ENCODE data around the gene SLX4.

The SLX4 gene

DNA sequence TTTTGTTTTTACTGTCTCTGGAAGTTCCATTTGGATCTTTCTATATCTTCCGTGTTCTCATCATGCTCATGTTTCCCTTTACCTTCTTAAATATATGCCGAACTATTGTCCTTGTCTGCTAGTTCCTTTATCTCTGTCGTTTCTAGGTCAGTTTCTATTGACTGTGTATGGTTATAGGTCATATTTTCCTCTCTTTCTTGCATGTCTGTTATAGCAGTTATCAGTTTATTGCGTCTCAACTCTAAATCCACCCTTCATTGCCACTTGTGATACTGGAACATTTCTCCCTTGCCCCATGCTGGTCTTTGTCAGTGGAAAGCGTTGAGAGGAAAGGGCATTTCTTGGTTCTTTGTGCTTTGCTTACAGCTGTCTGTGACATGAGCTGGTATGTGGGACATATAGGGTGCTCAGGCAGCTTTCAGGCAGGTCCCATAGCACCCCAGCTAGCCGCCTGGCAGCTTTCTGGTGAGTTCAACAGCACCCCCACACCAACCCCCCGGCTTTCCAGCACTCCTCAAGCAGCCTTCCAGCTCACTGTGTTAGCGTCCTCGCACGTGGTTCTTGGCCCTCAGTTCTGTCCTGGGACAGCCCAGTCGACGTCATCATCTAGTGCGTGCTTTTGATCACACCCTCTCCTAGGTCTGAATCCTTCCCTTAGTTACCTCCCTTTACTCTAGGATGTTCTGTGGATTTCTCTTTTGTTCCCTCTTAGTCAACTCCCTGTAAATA lies 27.7 kb upstream of the SLX4 start:
- no CpG with 5 or more reads among the region's 13 CpGs for WGBS, 2 donors (ENCODE audit: extremely low coverage in 2 of 2, insufficient read length in 2 of 2, insufficient replicate concordance in 1 of 2)
- Histone ChIP-seq H3K4me1 (ENCODE audit: control insufficient read depth in 2 of 2, insufficient read depth in 1 of 2, low read depth in 1 of 2, low read length in 2 of 2) (peaks cover 0 to 7% of the 10 kb centered on the region in 2 donors), H2BK120ac (ENCODE audit: low read depth, low read length) (no peak overlapping the region), H2AFZ (ENCODE audit: low read length) (no peak overlapping the region), H3K27me3 (ENCODE audit: control insufficient read depth in 3 of 3, insufficient read depth in 3 of 3, low read depth in 1 of 3, low read length in 3 of 3) (no peaks in the 10 kb centered on the region), H3K4ac (ENCODE audit: low read length) (no peak overlapping the region), H3K4me3 (ENCODE audit: low read length in 2 of 2) (no peak overlapping the region), H3K9ac (ENCODE audit: low read depth, low read length, poor library complexity) (no peak overlapping the region), H2BK5ac (ENCODE audit: low read length) (no peak overlapping the region), H3K79me1 (ENCODE audit: low read depth, low read length) (no peaks in the 10 kb centered on the region), H3K23ac (ENCODE audit: low read depth, low read length, poor library complexity) (no peak overlapping the region), H2AK5ac (ENCODE audit: low read depth, low read length) (no peak overlapping the region), H4K8ac (ENCODE audit: low read depth, low read length) (no peak overlapping the region), H4K91ac (ENCODE audit: low read depth, low read length, poor library complexity) (no peak overlapping the region), H3K18ac (ENCODE audit: low read length) (no peak overlapping the region), H3K14ac (ENCODE audit: low read length) (no peak overlapping the region), H2BK12ac (ENCODE audit: low read length) (no peak overlapping the region), H3K36me3 (replicated peaks in 1 of 2; ENCODE audit: control insufficient read depth in 2 of 2, insufficient read depth in 2 of 2, low read length in 2 of 2) (peaks cover 2 to 10% of the 10 kb centered on the region in 2 donors), H2BK15ac (ENCODE audit: low read length) (no peak overlapping the region), H3K27ac (replicated peaks; ENCODE audit: low read length) (no peak overlapping the region), H3K9me3 (replicated peaks in 1 of 2; ENCODE audit: control insufficient read depth in 2 of 2, insufficient read depth in 1 of 2, low read depth in 1 of 2, low read length in 2 of 2) (peaks cover 0 to 10% of the 10 kb centered on the region in 2 donors), H3K4me2 (ENCODE audit: insufficient read depth, low read length, poor library complexity, severe bottlenecking) (no peak overlapping the region)
- DNase-seq (ENCODE audit: low spot score), result no peak

DNA sequence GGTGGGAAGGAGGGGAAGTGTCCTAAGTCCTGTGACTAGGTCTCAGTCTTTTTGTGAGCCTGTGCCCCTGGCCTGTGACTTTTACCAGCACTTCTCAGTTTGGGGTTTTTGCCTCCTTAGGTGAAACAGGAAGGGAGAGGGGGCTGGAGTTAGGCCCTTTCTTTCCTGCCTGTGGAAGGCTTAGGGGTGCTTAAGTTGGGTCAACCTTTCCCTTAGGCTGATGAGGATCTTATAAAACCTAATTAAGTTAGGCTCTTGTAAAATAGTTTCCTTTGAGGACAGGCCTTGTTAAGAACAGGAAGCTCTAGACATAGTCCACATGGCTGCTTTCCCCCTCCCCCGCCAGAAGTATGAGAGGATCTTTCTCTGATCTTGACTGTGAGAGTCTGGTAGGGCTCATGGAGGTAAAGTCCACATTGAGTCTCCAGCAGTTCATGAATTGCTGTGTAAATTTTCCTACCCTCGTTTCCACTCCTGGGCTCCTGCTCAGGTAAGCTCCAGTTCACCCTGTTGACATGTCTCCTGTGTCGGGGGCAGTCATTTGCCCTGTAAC lies 26.0 kb upstream of the SLX4 start:
- Histone ChIP-seq H4K91ac (ENCODE audit: low read depth, low read length, poor library complexity) (no peak overlapping the region), H3K4me3 (ENCODE audit: low read length in 2 of 2) (no peak overlapping the region), H3K4me2 (ENCODE audit: insufficient read depth, low read length, poor library complexity, severe bottlenecking) (no peak overlapping the region), H3K18ac (ENCODE audit: low read length) (no peak overlapping the region), H2AK5ac (ENCODE audit: low read depth, low read length) (no peak overlapping the region), H3K4ac (ENCODE audit: low read length) (no peak overlapping the region), H3K9me3 (replicated peaks in 1 of 2; ENCODE audit: control insufficient read depth in 2 of 2, insufficient read depth in 1 of 2, low read depth in 1 of 2, low read length in 2 of 2) (peaks cover 0 to 10% of the 10 kb centered on the region in 2 donors), H3K9ac (ENCODE audit: low read depth, low read length, poor library complexity) (no peak overlapping the region), H3K36me3 (replicated peaks in 1 of 2; ENCODE audit: control insufficient read depth in 2 of 2, insufficient read depth in 2 of 2, low read length in 2 of 2) (peaks cover 2 to 7% of the 10 kb centered on the region in 2 donors), H2AFZ (ENCODE audit: low read length) (no peak overlapping the region), H2BK12ac (ENCODE audit: low read length) (no peak overlapping the region), H3K14ac (ENCODE audit: low read length) (no peak overlapping the region), H2BK15ac (ENCODE audit: low read length) (no peak overlapping the region), H2BK120ac (ENCODE audit: low read depth, low read length) (no peak overlapping the region), H3K27ac (replicated peaks; ENCODE audit: low read length) (no peak overlapping the region), H3K79me1 (ENCODE audit: low read depth, low read length) (no peaks in the 10 kb centered on the region), H3K23ac (ENCODE audit: low read depth, low read length, poor library complexity) (no peak overlapping the region), H3K27me3 (ENCODE audit: control insufficient read depth in 3 of 3, insufficient read depth in 3 of 3, low read depth in 1 of 3, low read length in 3 of 3) (no peaks in the 10 kb centered on the region), H2BK5ac (ENCODE audit: low read length) (no peak overlapping the region), H4K8ac (ENCODE audit: low read depth, low read length) (no peak overlapping the region), H3K4me1 (ENCODE audit: control insufficient read depth in 2 of 2, insufficient read depth in 1 of 2, low read depth in 1 of 2, low read length in 2 of 2) (peaks cover 0 to 7% of the 10 kb centered on the region in 2 donors)
- WGBS, 2 donors (ENCODE audit: extremely low coverage in 2 of 2, insufficient read length in 2 of 2, insufficient replicate concordance in 1 of 2), result no CpG with 5 or more reads among the region's 3 CpGs
- no peak for DNase-seq (ENCODE audit: low spot score)

DNA sequence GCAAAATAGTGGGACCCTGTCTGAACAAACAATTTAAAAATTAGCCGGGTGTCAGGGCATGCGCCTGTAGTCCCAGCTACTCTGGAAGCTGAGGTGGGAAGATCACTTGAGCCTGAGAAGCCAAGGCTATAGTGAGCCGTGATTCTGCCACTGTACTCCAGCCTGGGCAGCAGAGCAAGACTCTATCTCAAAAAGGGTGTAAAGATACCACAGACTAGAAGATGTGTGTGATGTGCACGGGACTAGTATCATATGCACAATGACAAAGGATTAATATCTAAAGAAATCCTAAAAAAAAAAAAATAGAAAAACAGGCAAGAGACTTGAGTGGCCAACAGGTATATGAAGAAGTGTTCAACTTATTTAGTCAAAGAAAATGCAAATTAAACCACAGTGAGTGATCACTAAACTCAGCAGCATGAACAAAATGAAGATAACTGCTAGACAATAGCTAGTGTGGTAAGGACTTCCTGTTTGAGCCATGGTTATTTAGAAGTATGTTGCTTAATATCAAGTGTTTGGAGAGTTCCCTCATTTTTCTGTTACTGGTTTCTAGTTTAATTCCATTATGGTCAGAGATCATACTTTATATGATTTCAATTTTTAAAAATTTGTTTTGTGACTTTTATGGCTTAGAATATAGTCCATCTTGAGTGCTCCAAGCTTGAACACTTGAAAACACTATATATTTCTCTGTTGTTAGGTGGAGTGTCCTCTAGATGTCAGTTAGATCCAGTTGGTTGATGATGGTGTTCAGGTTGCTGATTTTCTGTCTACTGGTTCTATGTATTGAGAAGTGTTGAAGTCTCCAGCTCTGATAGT lies 14.7 kb upstream of the SLX4 start:
- Histone ChIP-seq H3K4me2 (ENCODE audit: insufficient read depth, low read length, poor library complexity, severe bottlenecking) (no peak overlapping the region), H3K9ac (ENCODE audit: low read depth, low read length, poor library complexity) (no peak overlapping the region), H3K4me1 (ENCODE audit: control insufficient read depth in 2 of 2, insufficient read depth in 1 of 2, low read depth in 1 of 2, low read length in 2 of 2) (no peaks in the 10 kb centered on the region), H2AFZ (ENCODE audit: low read length) (no peak overlapping the region), H3K14ac (ENCODE audit: low read length) (no peak overlapping the region), H3K27me3 (ENCODE audit: control insufficient read depth in 3 of 3, insufficient read depth in 3 of 3, low read depth in 1 of 3, low read length in 3 of 3) (no peaks in the 10 kb centered on the region), H2AK5ac (ENCODE audit: low read depth, low read length) (no peak overlapping the region), H4K8ac (ENCODE audit: low read depth, low read length) (no peak overlapping the region), H2BK15ac (ENCODE audit: low read length) (no peak overlapping the region), H3K27ac (replicated peaks; ENCODE audit: low read length) (no peak overlapping the region), H3K36me3 (replicated peaks in 1 of 2; ENCODE audit: control insufficient read depth in 2 of 2, insufficient read depth in 2 of 2, low read length in 2 of 2) (no peaks in the 10 kb centered on the region), H4K91ac (ENCODE audit: low read depth, low read length, poor library complexity) (no peak overlapping the region), H3K23ac (ENCODE audit: low read depth, low read length, poor library complexity) (no peak overlapping the region), H3K4ac (ENCODE audit: low read length) (no peak overlapping the region), H3K4me3 (ENCODE audit: low read length in 2 of 2) (no peak overlapping the region), H3K79me1 (ENCODE audit: low read depth, low read length) (no peaks in the 10 kb centered on the region), H2BK5ac (ENCODE audit: low read length) (no peak overlapping the region), H3K18ac (ENCODE audit: low read length) (no peak overlapping the region), H2BK12ac (ENCODE audit: low read length) (no peak overlapping the region), H2BK120ac (ENCODE audit: low read depth, low read length) (no peak overlapping the region), H3K9me3 (replicated peaks in 1 of 2; ENCODE audit: control insufficient read depth in 2 of 2, insufficient read depth in 1 of 2, low read depth in 1 of 2, low read length in 2 of 2) (no peaks in the 10 kb centered on the region)
- no peak for DNase-seq (ENCODE audit: low spot score)
- WGBS, 2 donors (ENCODE audit: extremely low coverage in 2 of 2, insufficient read length in 2 of 2, insufficient replicate concordance in 1 of 2), result no CpG with 5 or more reads among the region's 4 CpGs

DNA sequence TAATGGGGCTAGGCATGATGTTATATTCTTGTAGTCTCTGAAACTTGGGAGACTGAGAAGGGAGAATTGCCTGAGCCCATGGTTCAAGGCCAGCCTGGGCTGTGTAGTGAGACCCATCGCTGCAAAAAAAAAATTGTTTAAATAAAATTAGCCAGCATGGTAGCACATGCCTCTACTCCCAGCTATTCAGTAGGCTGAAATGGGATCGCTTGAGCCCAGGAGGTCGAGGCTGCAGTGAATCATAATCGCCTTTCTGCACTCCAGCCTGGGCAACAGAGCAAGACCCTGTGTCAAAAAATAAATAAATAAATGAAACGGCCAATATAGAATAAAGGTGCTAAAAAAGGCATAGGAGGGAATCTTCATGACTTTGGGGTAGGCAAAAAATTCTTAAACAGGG lies 13.9 kb upstream of the SLX4 start:
- Histone ChIP-seq H3K23ac (ENCODE audit: low read depth, low read length, poor library complexity) (no peak overlapping the region), H2BK15ac (ENCODE audit: low read length) (no peak overlapping the region), H3K4me3 (ENCODE audit: low read length in 2 of 2) (no peak overlapping the region), H4K8ac (ENCODE audit: low read depth, low read length) (no peak overlapping the region), H2BK120ac (ENCODE audit: low read depth, low read length) (no peak overlapping the region), H3K9me3 (replicated peaks in 1 of 2; ENCODE audit: control insufficient read depth in 2 of 2, insufficient read depth in 1 of 2, low read depth in 1 of 2, low read length in 2 of 2) (no peaks in the 10 kb centered on the region), H3K79me1 (ENCODE audit: low read depth, low read length) (no peaks in the 10 kb centered on the region), H3K27ac (replicated peaks; ENCODE audit: low read length) (no peak overlapping the region), H2AK5ac (ENCODE audit: low read depth, low read length) (no peak overlapping the region), H2BK12ac (ENCODE audit: low read length) (no peak overlapping the region), H3K18ac (ENCODE audit: low read length) (no peak overlapping the region), H3K4me2 (ENCODE audit: insufficient read depth, low read length, poor library complexity, severe bottlenecking) (no peak overlapping the region), H3K27me3 (ENCODE audit: control insufficient read depth in 3 of 3, insufficient read depth in 3 of 3, low read depth in 1 of 3, low read length in 3 of 3) (no peaks in the 10 kb centered on the region), H3K4ac (ENCODE audit: low read length) (no peak overlapping the region), H2AFZ (ENCODE audit: low read length) (no peak overlapping the region), H3K9ac (ENCODE audit: low read depth, low read length, poor library complexity) (no peak overlapping the region), H3K4me1 (ENCODE audit: control insufficient read depth in 2 of 2, insufficient read depth in 1 of 2, low read depth in 1 of 2, low read length in 2 of 2) (no peaks in the 10 kb centered on the region), H3K14ac (ENCODE audit: low read length) (no peak overlapping the region), H3K36me3 (replicated peaks in 1 of 2; ENCODE audit: control insufficient read depth in 2 of 2, insufficient read depth in 2 of 2, low read length in 2 of 2) (no peaks in the 10 kb centered on the region), H2BK5ac (ENCODE audit: low read length) (no peak overlapping the region), H4K91ac (ENCODE audit: low read depth, low read length, poor library complexity) (no peak overlapping the region)
- DNase-seq (ENCODE audit: low spot score), result no peak
- WGBS, 2 donors (ENCODE audit: extremely low coverage in 2 of 2, insufficient read length in 2 of 2, insufficient replicate concordance in 1 of 2), result no CpG with 5 or more reads among the region's 5 CpGs
